SHP77 treated with DMSO at 0.1 percent for 48 hours (cell line): ENCODE results near the gene GFAP.
A peak's percentile ranks its signal among the peaks of the same experiment; 100 is the strongest.
"Not testable (repeated sequence)": the region's sequence is repeated elsewhere in the genome, so short reads cannot be mapped to it uniquely, and the experiment has no call there.

Source experiments
- DNase-seq: peaks from one replicate; lab custom pipeline; 2025; lab: John Stamatoyannopoulos, UW

The GFAP gene

GRCh38 chr17:44915321-44915726, at the start of gene GFAP:
GFAP (minus strand) TSS chr17:44915500; CDS start chr17:44915486, 14 bp downstream.
- no peak for DNase-seq

- DNase-seq, result no peak
These were observed 46.6 kb upstream of the GFAP start for GRCh38 chr17:44961921-44962350.

GRCh38 chr17:44960691-44961090, 45.4 kb upstream of the GFAP start:
- DNase-seq, result no peak

GRCh38 chr17:44959821-44960531, 44.7 kb upstream of the GFAP start:
- no peak for DNase-seq

- DNase-seq, result no peak
These were observed 42.0 kb upstream of the GFAP start for GRCh38 chr17:44956998-44957981.

- peak; percentile 13 for DNase-seq
These were observed 40.5 kb upstream of the GFAP start for GRCh38 chr17:44955674-44956425.

- no peak for DNase-seq
These were observed 37.7 kb upstream of the GFAP start for GRCh38 chr17:44952946-44953475.

GRCh38 chr17:44948315-44948795, 33.1 kb upstream of the GFAP start:
- DNase-seq, result no peak

GRCh38 chr17:44947461-44948314, 32.4 kb upstream of the GFAP start, which contains the start of gene KIF18B:
KIF18B (minus strand) TSS chr17:44947773; CDS start chr17:44936344, 11,429 bp downstream.
- DNase-seq, result peak; percentile 96

- not testable (repeated sequence) for DNase-seq
These were observed 30.4 kb upstream of the GFAP start for GRCh38 chr17:44945652-44946051.

GRCh38 chr17:44942456-44942855, 27.2 kb upstream of the GFAP start:
- no peak for DNase-seq

- no peak for DNase-seq
These were observed 26.5 kb upstream of the GFAP start for GRCh38 chr17:44941712-44942331.

- DNase-seq, result no peak
These were observed 25.5 kb upstream of the GFAP start for GRCh38 chr17:44940768-44941167.

- no peak for DNase-seq
These were observed 25.0 kb upstream of the GFAP start for GRCh38 chr17:44940317-44940716.

- no peak for DNase-seq
These were observed 19.8 kb upstream of the GFAP start for GRCh38 chr17:44935116-44935515.

- no peak for DNase-seq
These were observed 19.4 kb upstream of the GFAP start for GRCh38 chr17:44934745-44935105.

- no peak for DNase-seq
These were observed 18.8 kb upstream of the GFAP start for GRCh38 chr17:44933824-44934744.

- no peak for DNase-seq
These were observed 17.4 kb upstream of the GFAP start for GRCh38 chr17:44932787-44933097.

- DNase-seq, result no peak
These were observed 16.9 kb upstream of the GFAP start for GRCh38 chr17:44932096-44932786.
